Iris pigment epithelial cell (primary cell): ENCODE data around the gene BLVRB.
"Not testable (repeated sequence)": the region's sequence is repeated elsewhere in the genome, so short reads cannot be mapped to it uniquely, and the experiment has no call there.

Experiments used
- DNase-seq: peaks from one replicate; pipeline ENCODE4 v3.0.0-alpha.2; 2011; ENCODE audit warnings: low read depth

The BLVRB gene

GRCh38 chr19:40449506-40449905 is 16.0 kb downstream of the BLVRB start:
- no peak for DNase-seq

DNA sequence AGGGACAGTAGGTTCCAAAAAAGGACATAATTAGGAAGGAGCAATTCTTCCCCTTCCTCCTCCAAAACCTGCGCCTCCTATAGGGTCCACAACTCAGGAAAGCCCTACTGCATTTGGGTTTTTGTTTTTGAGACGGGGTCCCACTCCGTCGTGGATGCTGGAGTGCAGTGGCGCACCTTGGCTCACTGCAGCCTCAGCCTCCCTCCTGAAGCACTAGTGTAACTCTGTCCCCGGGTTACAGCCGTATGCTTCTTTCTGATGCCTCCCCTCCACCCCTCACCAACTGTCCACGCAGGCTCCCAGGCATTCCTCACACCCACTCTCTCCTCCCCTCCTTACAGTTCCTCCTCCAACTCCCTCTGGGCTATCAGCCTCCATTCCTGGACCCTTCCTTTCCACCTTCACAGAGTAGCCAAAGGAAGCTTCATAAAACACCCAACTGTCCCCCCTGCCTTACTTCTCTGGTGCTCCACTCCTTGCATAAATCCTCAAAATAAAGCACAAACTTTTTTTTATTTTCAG is 19.2 kb downstream of the BLVRB start:
- no peak for DNase-seq

- peak; percentile 34 for DNase-seq
Observed at GRCh38 chr19:40445780-40446262, 19.7 kb downstream of the BLVRB start.

GRCh38 chr19:40444825-40445312 is 20.7 kb downstream of the BLVRB start:
- DNase-seq, result no peak

- peak; percentile 94 for DNase-seq
Observed at GRCh38 chr19:40444000-40444824, 21.3 kb downstream of the BLVRB start, which contains the start of gene SERTAD3. TSS of gene SERTAD3 (minus strand) at chr19:40444335. CDS start at chr19:40442080, 2,255 bp downstream.

- peak; percentile 100 for DNase-seq
Observed at GRCh38 chr19:40443131-40443999, 22.2 kb downstream of the BLVRB start.

DNA sequence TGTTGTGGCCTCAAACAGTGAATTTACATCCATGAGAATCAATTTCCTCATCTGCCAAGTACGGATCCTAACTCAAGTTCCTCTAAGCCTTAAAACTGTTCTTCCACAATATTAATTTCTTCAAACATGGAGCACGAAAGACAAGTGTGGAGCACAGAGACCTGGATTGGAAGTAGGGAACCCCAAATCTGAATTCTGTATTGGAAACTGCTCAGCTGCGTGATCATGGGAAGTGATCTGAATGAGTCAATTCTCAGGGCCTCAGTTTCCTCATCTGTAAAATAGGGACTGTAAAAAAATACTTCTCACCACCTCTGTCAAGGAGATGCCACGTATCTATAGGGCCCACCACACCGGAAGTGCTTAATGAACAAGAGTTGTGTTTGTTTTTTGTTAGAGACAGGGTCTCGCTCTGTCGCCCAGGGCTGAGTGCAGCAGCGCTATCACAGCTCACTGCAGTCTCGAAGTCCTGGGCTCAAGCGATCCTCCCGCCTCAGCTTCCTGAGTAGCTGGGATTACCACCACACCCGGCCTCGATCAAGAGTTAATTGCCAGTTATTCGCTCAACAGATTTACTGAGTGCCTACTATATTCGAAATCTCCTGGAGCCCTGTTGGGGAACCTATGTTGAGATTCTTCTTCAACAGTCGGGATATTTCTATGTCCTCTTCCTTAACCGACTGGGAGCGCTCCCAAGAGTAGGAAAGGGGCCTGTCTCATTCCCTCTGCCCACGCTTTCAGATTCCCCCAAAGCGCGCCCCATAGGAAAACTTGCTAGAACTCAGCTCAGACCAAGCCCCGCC is 23.0 kb downstream of the BLVRB start:
- DNase-seq, result no peak

- no peak for DNase-seq
Observed at GRCh38 chr19:40441719-40442253, 23.8 kb downstream of the BLVRB start.

GRCh38 chr19:40438284-40438683 is 27.3 kb downstream of the BLVRB start:
- no peak for DNase-seq

DNA sequence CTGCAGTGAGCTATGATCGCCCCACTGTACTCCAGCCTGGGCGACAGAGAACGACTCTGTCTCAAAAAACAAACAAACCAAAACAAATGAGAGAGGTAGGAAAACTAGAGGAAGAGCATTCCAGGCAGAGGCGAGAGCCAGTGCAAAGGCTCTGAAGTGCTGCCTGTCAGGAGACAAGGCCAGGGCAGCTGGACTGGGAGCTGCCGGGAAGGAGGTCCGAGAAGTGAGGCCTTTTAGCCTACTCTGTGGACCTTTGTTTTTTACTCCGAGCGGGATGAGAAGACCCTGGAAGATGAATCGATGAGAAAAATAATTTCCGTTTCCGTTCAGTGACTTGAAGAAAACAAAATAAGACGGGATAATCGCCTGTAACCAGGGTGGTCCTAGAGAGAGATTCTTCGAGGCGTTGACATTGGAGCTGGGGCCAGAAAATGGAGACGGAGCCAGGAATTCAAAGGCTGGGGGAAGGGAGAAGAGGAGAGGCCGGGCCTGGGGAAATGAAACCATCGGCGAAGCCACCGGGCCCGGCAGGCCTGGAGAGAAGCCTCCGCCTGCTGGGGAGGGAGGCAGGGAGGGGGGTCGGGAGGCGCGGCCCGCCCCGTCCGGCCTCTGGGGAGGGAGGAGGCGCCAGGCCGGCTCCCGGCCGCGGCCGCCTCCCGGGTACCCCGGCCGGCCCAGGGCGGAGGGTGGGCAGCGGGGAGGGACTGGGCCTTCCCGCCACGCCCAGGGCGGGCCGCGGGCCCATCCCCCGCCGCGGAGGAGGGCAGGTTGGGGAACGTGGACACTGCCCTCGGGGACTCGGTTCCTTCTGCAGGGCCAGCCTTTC is 31.9 kb downstream of the BLVRB start:
- DNase-seq, result peak; percentile 93

- not testable (repeated sequence) for DNase-seq
Observed at GRCh38 chr19:40432760-40433159, 32.8 kb downstream of the BLVRB start.

GRCh38 chr19:40431698-40432097 is 33.8 kb downstream of the BLVRB start:
- DNase-seq, result no peak

- not testable (repeated sequence) for DNase-seq
Observed at GRCh38 chr19:40430242-40430641, 35.3 kb downstream of the BLVRB start.

- not testable (repeated sequence) for DNase-seq
Observed at GRCh38 chr19:40428197-40428596, 37.3 kb downstream of the BLVRB start.

DNA sequence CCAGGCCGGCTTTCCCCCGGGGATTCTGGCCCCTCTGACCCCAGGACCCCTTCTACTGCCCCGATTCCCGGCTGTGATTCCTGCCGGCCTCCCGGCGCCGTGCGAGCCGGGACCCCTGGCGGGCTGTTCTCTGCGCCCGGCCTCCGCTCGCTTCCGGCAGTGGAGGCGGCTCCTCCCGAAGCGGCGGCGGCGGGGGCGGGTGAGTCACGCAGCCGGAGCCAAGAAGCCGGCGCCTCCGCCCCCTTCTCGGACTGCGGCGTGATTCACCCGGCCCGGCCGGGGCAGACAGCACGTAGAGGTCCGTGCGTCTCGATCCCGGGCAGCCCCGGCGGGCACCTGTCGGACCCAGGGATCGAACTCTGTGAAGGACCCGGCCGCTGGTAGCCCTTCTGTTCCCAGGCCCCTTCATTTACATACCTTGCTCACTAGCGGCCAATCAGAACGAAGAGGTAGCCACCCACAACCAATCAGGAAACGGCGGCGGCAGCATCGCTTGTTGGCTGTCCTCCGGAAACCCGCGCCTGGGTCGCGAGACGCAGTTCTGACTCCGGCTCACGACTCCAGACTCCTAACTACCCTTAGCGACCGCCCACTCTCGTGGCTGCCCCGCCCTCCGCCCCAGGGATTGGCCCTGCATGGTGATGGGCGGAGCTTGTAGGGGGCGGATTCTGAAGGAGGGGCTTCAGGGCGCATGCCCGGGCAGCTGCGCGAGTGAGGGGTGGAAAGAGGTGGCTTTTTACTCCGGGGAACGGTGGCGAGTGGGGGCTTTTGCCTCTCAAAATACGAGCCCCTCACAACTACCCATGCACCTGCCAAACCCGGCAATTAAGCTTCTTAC is 39.9 kb downstream of the BLVRB start, which contains the start of gene SERTAD1:
TSS of gene SERTAD1 (minus strand) at position 543 of the 838 bp plus-strand sequence. CDS start 2,446 bp downstream, outside the sequence.
- DNase-seq, result peak; percentile 99

DNA sequence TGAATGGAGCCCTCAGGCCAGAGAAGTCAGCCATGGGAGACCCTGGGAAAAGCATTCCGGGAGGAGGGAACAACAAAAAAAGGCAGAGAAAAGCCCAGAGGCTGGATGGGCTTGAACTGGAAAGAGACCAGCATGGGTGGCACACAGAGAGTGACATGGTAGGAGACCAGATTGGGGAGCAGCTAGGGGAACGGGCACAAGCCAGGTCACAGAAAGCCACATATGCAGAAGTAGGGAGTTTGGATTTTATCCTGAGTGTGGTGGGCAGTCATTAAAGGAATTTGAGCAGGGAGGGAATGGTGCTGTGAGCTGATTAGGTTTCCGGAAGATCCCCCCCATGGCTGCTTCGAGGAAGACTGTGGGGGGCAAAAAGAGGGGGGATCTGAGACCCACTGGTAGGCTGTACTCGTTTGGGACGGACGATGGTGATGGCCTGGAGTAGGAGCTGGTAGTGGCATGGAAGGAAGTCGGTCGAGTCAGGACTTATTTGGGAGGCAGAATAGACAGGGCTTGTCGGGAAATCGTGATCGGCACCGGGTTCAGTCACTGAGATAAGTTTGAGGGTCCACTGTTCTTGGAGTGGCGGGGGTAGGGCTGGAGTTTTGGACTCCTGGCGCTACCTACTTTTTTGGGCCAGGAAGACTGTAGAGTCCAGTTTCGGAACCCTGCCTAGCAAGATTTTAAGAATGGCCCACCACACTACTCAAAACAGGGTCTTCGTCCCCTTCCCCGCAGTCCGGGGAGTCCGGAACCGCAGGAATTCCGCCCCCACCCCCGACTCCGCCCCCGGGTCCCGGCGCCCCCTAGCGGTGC is 40.7 kb downstream of the BLVRB start:
- DNase-seq, result peak; percentile 25

DNA sequence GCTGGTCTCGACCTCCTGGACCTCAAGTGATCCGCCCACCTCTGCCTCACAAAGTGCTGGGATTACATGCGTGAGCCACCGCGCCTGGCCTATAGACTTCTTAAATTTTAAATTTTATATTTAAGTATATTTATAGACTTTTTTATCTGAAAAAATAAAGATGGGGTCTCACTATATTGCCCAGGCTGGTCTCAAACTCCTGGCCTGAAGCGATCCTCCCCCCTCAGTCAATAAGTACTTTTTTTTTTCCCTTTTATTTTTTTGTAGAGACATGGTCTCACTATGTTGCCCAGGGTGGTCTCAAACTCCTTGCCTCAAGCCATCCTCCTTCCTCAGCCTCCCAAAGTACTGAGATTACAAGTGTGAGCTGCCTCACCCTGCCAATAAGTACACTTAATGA is 41.6 kb downstream of the BLVRB start:
- DNase-seq, result no peak
